HepG2 (cell line): ENCODE measurements around the gene CYSRT1. TPM values are rescaled to one million over a fixed set of nuclear protein-coding genes. Genes with fewer than 3 reads are reported as not detected.

Experiments
- AGO2 ChIP-seq: fragments of 200-400 bp; formaldehyde crosslinking; optimal IDR thresholded peaks from 2 replicates; pipeline ENCODE3; 2017; ENCODE audit warnings: mild to moderate bottlenecking, low read depth, low read length, moderate library complexity
- BRF2 ChIP-seq: sonication (generic); formaldehyde crosslinking; IDR thresholded peaks from 2 replicates; pipeline ENCODE4 v1.8.1; 2022; ENCODE audit warnings: mild to moderate bottlenecking, missing genetic modification reagents
- JUNB ChIP-seq: sonication (generic); formaldehyde crosslinking; IDR thresholded peaks from 2 replicates; pipeline ENCODE4 v1.8.0; 2022; ENCODE audit warnings: missing genetic modification reagents, mild to moderate bottlenecking, borderline replicate concordance
- KDM1A ChIP-seq: IDR thresholded peaks from 2 replicates; pipeline ENCODE4 v1.6.1; 2016; ENCODE audit warnings: missing compliant biosample characterization
- MTERF4 ChIP-seq: sonication (generic); formaldehyde crosslinking; IDR thresholded peaks from 2 replicates; pipeline ENCODE4 v1.8.0; 2023; ENCODE audit warnings: mild to moderate bottlenecking, missing genetic modification reagents
- NFIC ChIP-seq: IDR thresholded peaks from 2 replicates; pipeline ENCODE4 v1.6.1; 2012; ENCODE audit warnings: mild to moderate bottlenecking, low read length, inconsistent platforms
- SAP130 ChIP-seq: IDR thresholded peaks from 2 replicates; pipeline ENCODE4 v1.6.1; 2016; ENCODE audit warnings: low read depth
- TFE3 ChIP-seq: IDR thresholded peaks from 2 replicates; pipeline ENCODE4 v1.6.1; 2016
- ZBTB7A ChIP-seq: sonication (generic); formaldehyde crosslinking; IDR thresholded peaks from 2 replicates; pipeline ENCODE4 v1.8.0; 2022; ENCODE audit warnings: mild to moderate bottlenecking, missing genetic modification reagents
- ZNF232 ChIP-seq: sonication (generic); formaldehyde crosslinking; IDR thresholded peaks from 2 replicates; pipeline ENCODE4 v1.4.0; 2020; ENCODE audit warnings: missing genetic modification reagents, borderline replicate concordance
- ZNF607 ChIP-seq: sonication (generic); formaldehyde crosslinking; IDR thresholded peaks from 2 replicates; pipeline ENCODE4 v1.5.1; 2020; ENCODE audit warnings: missing genetic modification reagents, mild to moderate bottlenecking, borderline replicate concordance
- ZNF790 ChIP-seq: sonication (generic); formaldehyde crosslinking; IDR thresholded peaks from 2 replicates; pipeline ENCODE4 v1.8.0; 2022; ENCODE audit warnings: missing genetic modification reagents, mild to moderate bottlenecking, borderline replicate concordance
- ZNF883 ChIP-seq: sonication (generic); formaldehyde crosslinking; IDR thresholded peaks from 2 replicates; pipeline ENCODE4 v1.5.1; 2020; ENCODE audit warnings: mild to moderate bottlenecking, missing genetic modification reagents; ENCODE audit errors: not compliant biosample characterization
- ZSCAN5A ChIP-seq: sonication (generic); formaldehyde crosslinking; IDR thresholded peaks from 2 replicates; pipeline ENCODE4 v1.8.0; 2022; ENCODE audit warnings: mild to moderate bottlenecking, missing genetic modification reagents, borderline replicate concordance
- polyA plus RNA-seq, 8 experiments: library from polyadenylated mRNA; depleted of rRNA in 3 of 8; stranded (reverse) in 7 of 8; unstranded in 1 of 8; fragments of >200 nt; fragmentation: Illumina TruSeq in 4 of 8; extraction: Trizol in 4 of 8; gene quantifications; 2 replicates each; pipeline versions ENCODE4 v1.2.1 to v1.2.3, GENCODE V29; 2011 to 2016; ENCODE audit warnings: low read depth in 4 of 8, missing spikeins in 1 of 8, mixed read lengths in 1 of 8; ENCODE audit not compliant: insufficient read depth in 1 of 8
- total RNA-seq, 5 experiments: library from RNA; depleted of rRNA; stranded (reverse); fragments of >200 nt; fragmentation: Illumina TruSeq; extraction: Trizol; gene quantifications; 2 replicates each; pipeline ENCODE4 v1.2.3, GENCODE V29; 2016; ENCODE audit warnings: low read depth in 1 of 5
- TF ChIP-seq, protein P1 (sequence below): sonication (generic); formaldehyde crosslinking; IDR thresholded peaks from 2 replicates; pipeline ENCODE4 v1.5.1; 2020; ENCODE audit warnings: mild to moderate bottlenecking, missing genetic modification reagents, moderate library complexity
- TF ChIP-seq, protein P2 (sequence below): sonication (generic); formaldehyde crosslinking; IDR thresholded peaks from 2 replicates; pipeline ENCODE4 v1.5.0; 2020; ENCODE audit warnings: missing genetic modification reagents
- TF ChIP-seq, protein P3 (sequence below): sonication (generic); formaldehyde crosslinking; IDR thresholded peaks from 2 replicates; pipeline ENCODE4 v1.4.0; 2020; ENCODE audit warnings: mild to moderate bottlenecking, missing genetic modification reagents

CYSRT1 gene
- total and polyA plus RNA-seq, 2 of the 13 experiments (the other 11 are each of a cell fraction or from before 2014, with no cell fraction given): 1.5 to 2.1 TPM

DNA sequence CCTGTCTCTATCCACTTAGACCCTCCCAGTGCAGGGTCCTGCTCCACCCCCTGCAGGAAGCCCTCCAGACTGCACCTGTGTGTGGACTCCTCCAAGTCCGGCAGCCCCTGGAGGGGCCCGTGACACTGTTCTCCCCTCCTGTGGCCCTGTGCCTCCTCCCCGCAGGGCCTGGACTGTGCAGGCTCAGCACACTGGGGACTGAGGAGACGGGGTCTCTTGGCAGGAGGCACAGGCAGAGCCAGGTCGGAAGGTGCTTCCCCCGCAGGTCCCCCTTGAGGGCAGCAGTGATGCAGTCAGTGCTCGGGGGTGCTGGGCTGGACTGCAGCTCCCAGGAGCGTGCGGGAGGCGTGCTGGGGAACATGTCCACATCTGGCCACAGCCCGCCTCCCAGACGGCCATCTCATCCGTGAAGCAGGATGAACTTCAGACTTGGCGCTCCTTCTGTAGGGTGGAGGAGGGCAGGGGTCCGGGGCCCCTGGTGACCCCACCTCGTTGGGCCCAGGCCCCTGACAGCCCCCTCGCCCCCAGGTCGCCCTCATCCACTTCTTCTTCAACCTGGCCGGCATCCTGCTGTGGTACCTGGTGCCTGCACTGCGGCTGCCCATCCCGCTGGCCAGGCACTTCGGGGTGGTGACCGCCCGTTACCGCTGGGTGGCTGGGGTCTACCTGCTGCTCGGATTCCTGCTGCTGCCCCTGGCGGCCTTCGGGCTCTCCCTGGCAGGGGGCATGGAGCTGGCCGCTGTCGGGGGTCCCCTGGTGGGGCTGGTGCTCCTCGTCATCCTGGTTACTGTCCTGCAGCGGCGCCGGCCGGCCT, 10.7 kb downstream of the CYSRT1 start (continued):
- TF ChIP-seq BRF2 (CRISPR knock-in tag) (no peak), TFE3 (CRISPR knock-in tag) (peak; percentile 48; the same call in 1 of the 2 replicates), SAP130 (CRISPR knock-in tag) (peak; percentile 84), ZNF232 (CRISPR knock-in tag) (no peak), NFIC (no peak), AGO2 (peak; percentile 42), ZSCAN5A (CRISPR knock-in tag) (0 out of 2 replicates have a peak, but pooled peaks have one; percentile 43), ZNF607 (CRISPR knock-in tag) (peak; percentile 16; the same call in 1 of the 2 replicates), KDM1A (CRISPR knock-in tag) (peak; percentile 58), MTERF4 (CRISPR knock-in tag) (peak; percentile 79; the same call in 1 of the 2 replicates), ZNF883 (CRISPR knock-in tag) (peak; percentile 20), JUNB (CRISPR knock-in tag) (no peak), ZBTB7A (CRISPR knock-in tag) (peak; percentile 1; the same call in 1 of the 2 replicates), ZNF790 (CRISPR knock-in tag) (peak; percentile 79; the same call in 1 of the 2 replicates)
- TF ChIP-seq, protein P1, sequence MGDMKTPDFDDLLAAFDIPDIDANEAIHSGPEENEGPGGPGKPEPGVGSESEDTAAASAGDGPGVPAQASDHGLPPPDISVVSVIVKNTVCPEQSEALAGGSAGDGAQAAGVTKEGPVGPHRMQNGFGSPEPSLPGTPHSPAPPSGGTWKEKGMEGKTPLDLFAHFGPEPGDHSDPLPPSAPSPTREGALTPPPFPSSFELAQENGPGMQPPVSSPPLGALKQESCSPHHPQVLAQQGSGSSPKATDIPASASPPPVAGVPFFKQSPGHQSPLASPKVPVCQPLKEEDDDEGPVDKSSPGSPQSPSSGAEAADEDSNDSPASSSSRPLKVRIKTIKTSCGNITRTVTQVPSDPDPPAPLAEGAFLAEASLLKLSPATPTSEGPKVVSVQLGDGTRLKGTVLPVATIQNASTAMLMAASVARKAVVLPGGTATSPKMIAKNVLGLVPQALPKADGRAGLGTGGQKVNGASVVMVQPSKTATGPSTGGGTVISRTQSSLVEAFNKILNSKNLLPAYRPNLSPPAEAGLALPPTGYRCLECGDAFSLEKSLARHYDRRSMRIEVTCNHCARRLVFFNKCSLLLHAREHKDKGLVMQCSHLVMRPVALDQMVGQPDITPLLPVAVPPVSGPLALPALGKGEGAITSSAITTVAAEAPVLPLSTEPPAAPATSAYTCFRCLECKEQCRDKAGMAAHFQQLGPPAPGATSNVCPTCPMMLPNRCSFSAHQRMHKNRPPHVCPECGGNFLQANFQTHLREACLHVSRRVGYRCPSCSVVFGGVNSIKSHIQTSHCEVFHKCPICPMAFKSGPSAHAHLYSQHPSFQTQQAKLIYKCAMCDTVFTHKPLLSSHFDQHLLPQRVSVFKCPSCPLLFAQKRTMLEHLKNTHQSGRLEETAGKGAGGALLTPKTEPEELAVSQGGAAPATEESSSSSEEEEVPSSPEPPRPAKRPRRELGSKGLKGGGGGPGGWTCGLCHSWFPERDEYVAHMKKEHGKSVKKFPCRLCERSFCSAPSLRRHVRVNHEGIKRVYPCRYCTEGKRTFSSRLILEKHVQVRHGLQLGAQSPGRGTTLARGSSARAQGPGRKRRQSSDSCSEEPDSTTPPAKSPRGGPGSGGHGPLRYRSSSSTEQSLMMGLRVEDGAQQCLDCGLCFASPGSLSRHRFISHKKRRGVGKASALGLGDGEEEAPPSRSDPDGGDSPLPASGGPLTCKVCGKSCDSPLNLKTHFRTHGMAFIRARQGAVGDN: peak; percentile 86
- TF ChIP-seq, protein P2, sequence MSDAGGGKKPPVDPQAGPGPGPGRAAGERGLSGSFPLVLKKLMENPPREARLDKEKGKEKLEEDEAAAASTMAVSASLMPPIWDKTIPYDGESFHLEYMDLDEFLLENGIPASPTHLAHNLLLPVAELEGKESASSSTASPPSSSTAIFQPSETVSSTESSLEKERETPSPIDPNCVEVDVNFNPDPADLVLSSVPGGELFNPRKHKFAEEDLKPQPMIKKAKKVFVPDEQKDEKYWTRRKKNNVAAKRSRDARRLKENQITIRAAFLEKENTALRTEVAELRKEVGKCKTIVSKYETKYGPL: no peak
- TF ChIP-seq, protein P3, sequence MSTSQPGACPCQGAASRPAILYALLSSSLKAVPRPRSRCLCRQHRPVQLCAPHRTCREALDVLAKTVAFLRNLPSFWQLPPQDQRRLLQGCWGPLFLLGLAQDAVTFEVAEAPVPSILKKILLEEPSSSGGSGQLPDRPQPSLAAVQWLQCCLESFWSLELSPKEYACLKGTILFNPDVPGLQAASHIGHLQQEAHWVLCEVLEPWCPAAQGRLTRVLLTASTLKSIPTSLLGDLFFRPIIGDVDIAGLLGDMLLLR: no peak
